ENCODE results near the gene PWWP2B.

- TF ChIP-seq MAX (IDR thresholded peaks at IDR 0.05; ENCODE audit: low read depth, low read length) = peak; percentile 89
- TF ChIP-seq POLR2A (IDR thresholded peaks at IDR 0.05; ENCODE audit: extremely low read depth, insufficient read length) = peak; percentile 41
- no peak for TF ChIP-seq CTCF (IDR thresholded peaks at IDR 0.05; ENCODE audit: low read depth, low read length)
These were observed 48.7 kb downstream of the PWWP2B start for GRCh38 chr10:132445516-132446194.

Data from NB4 (cell line).